Mesothelial cell of epicardium (in vitro differentiated cells): ENCODE data around the gene RHBDF1. TPM values are rescaled to one million over a fixed set of nuclear protein-coding genes. Genes with fewer than 3 reads are reported as not detected.
"Not testable (repeated sequence)": the region's sequence is repeated elsewhere in the genome, so short reads cannot be mapped to it uniquely, and the experiment has no call there.

Experiments
- DNase-seq, 2 experiments: peaks; one replicate each; pipeline ENCODE4 v3.0.0; 2021; ENCODE audit warnings: low spot score in 2 of 2; ENCODE audit not compliant: unreplicated experiment in 2 of 2
- H3K27ac Mint-ChIP-seq: 2 replicates; pipeline ENCODE4 v1.8.0; 2021; ENCODE audit warnings: mixed read lengths
- H3K27me3 Mint-ChIP-seq: 2 replicates; pipeline ENCODE4 v1.8.0; 2021; ENCODE audit warnings: low read depth, mixed read lengths
- H3K36me3 Mint-ChIP-seq: 2 replicates; pipeline ENCODE4 v1.8.0; 2021; ENCODE audit warnings: mixed read lengths
- H3K4me1 Mint-ChIP-seq: 2 replicates; pipeline ENCODE4 v1.8.0; 2021; ENCODE audit warnings: mixed read lengths
- H3K4me3 Mint-ChIP-seq: 2 replicates; pipeline ENCODE4 v1.8.0; 2021; ENCODE audit warnings: mild to moderate bottlenecking, moderate library complexity, mixed read lengths
- H3K9me3 Mint-ChIP-seq: 2 replicates; pipeline ENCODE4 v1.8.0; 2021; ENCODE audit warnings: mixed read lengths
- microRNA-seq: library from miRNA; unstranded; fragments of <30 nt; microRNA quantifications from one replicate; pipeline ENCODE4 v1.2.0, GENCODE V29; 2021; ENCODE audit warnings: inconsistent platforms, mixed read lengths
- total RNA-seq: library from RNA; stranded (reverse); gene quantifications from 3 replicates; pipeline ENCODE4 v1.2.1, GENCODE V29; 2021
- TF ChIP-seq, protein P1 (sequence below): fragments of 200-600 bp; sonication (generic); IDR thresholded peaks from one replicate; pipeline ENCODE4 v1.5.0; 2021; ENCODE audit warnings: antibody characterized with exemption; ENCODE audit not compliant: unreplicated experiment

Gene RHBDF1
- total RNA-seq, 1 donor from 2014 or later: 81.2 TPM

DNA sequence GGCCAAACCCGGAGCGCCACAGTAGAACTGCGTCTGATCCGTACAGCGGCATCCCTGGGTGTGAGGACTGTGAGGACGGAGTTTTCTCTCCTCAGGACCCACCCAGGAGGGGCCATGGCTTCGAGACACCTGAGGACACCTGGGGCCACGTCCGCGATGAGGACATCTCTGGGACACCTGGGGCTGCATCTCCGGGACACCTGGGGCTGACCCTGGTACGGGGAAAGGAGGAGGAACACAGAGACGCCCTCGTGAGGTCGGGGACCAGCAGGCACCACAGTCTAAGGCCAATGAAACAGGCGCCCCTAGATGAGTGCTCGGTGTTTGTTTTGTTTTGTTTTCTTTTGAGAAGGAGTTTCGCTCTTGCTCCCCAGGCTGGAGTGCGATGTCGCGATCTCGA lies 48.3 kb downstream of the RHBDF1 start:
- DNase-seq, H3K4me1 Mint-ChIP-seq, H3K27me3 Mint-ChIP-seq, H3K27ac Mint-ChIP-seq, H3K9me3 Mint-ChIP-seq, H3K36me3 Mint-ChIP-seq, H3K4me3 Mint-ChIP-seq: not testable (repeated sequence)

DNA sequence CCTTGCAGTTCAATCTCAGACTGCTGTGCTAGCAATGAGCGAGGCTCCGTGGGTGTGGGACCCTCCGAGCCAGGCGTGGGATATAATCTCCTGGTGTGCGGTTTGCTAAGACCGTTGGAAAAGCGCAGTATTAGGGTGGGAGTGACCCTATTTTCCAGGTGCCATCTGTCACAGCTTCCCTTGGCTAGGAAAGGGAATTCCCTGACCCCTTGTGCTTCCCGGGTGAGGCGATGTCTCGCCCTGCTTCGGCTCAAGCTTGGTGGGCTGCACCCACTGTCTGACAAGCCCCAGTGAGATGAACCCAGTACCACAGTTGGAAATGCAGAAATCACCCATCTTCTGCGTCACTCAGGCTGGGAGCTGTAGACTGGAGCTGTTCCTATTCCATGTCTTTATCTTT lies 51.5 kb downstream of the RHBDF1 start:
- H3K4me1 Mint-ChIP-seq, DNase-seq, H3K36me3 Mint-ChIP-seq, H3K4me3 Mint-ChIP-seq, H3K27me3 Mint-ChIP-seq, H3K9me3 Mint-ChIP-seq, H3K27ac Mint-ChIP-seq: not testable (repeated sequence)

DNA sequence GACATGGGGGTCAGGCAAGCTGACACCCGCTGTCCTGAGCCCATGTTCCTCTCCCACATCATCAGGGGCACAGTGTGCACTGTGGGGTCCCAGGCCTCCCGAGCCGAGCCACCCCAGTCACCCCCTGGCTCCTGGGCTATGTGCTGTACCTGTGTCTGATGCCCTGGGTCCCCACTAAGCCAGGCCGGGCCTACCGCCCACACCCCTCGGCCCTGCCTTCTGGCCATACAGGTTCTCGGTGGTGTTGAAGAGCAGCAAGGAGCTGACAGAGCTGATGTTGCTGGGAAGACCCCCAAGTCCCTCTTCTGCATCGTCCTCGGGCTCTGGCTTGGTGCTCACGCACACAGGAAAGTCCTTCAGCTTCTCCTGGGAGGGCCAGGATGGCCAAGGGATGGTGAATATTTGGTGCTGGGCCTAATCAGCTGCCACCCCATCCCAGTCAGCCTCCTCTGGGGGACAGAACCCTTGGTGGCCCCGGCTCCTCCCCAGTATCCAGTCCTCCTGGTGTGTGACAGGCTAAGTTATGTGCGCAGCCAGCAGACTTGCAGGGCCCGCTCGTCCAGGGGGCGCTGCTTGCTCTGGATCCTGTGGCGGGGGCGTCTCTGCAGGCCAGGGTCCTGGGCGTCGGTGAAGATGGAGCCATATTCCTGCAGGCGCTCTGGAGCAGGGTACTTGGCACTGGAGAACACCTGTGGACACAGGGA lies 55.2 kb downstream of the RHBDF1 start:
- not testable (repeated sequence) for DNase-seq, H3K27me3 Mint-ChIP-seq, H3K4me3 Mint-ChIP-seq, H3K27ac Mint-ChIP-seq, H3K9me3 Mint-ChIP-seq, H3K4me1 Mint-ChIP-seq, H3K36me3 Mint-ChIP-seq

DNA sequence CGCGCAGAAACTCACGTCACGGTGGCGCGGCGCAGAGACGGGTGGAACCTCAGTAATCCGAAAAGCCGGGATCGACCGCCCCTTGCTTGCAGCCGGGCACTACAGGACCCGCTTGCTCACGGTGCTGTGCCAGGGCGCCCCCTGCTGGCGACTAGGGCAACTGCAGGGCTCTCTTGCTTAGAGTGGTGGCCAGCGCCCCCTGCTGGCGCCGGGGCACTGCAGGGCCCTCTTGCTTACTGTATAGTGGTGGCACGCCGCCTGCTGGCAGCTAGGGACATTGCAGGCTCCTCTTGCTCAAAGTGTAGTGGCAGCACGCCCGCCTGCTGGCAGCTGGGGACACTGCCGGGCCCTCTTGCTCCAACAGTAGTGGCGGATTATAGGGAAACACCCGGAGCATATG lies 61.7 kb downstream of the RHBDF1 start:
- not testable (repeated sequence) for H3K27me3 Mint-ChIP-seq, H3K4me1 Mint-ChIP-seq, H3K9me3 Mint-ChIP-seq, H3K36me3 Mint-ChIP-seq, H3K4me3 Mint-ChIP-seq, H3K27ac Mint-ChIP-seq
- TF ChIP-seq, protein P1, sequence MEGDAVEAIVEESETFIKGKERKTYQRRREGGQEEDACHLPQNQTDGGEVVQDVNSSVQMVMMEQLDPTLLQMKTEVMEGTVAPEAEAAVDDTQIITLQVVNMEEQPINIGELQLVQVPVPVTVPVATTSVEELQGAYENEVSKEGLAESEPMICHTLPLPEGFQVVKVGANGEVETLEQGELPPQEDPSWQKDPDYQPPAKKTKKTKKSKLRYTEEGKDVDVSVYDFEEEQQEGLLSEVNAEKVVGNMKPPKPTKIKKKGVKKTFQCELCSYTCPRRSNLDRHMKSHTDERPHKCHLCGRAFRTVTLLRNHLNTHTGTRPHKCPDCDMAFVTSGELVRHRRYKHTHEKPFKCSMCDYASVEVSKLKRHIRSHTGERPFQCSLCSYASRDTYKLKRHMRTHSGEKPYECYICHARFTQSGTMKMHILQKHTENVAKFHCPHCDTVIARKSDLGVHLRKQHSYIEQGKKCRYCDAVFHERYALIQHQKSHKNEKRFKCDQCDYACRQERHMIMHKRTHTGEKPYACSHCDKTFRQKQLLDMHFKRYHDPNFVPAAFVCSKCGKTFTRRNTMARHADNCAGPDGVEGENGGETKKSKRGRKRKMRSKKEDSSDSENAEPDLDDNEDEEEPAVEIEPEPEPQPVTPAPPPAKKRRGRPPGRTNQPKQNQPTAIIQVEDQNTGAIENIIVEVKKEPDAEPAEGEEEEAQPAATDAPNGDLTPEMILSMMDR: peak; percentile 34
- DNase-seq: peak in 1 of 2 experiments; percentile 80

DNA sequence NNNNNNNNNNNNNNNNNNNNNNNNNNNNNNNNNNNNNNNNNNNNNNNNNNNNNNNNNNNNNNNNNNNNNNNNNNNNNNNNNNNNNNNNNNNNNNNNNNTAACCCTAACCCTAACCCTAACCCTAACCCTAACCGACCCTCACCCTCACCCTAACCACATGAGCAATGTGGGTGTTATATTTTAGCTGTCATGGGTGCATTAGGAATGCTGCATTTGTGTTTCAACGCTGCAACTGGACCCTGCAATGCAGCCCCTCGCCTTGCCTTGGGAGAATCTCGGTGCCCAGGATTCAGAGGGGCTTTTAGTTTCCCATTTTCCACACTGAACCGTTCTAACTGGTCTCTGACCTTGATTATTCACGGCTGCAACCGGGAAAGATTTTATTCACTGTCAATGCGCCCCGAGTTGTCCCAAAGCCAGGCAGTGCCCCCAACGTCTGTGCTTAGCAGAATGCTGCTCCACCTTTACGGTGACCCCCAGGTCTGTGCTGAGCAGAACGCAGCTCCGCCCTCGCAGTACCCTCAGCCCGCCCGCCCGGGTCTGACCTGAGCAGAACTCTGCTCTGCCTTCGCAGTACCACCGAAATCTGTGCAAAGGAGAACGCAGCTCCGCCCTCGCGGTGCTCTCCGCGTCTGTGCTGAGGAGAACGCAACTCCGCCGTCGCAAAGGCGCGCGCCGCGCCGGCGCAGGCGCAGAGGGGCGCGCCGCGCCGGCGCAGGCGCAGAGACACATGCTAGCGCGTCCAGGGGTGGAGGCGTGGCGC lies 62.3 kb downstream of the RHBDF1 start:
- Mint-ChIP-seq H3K27me3 (no peaks in the 10 kb centered on the region), H3K36me3 (no peaks in the 10 kb centered on the region)
- no peak for DNase-seq

More for the DNA sequence above, 62.3 kb downstream of the RHBDF1 start:
- TF ChIP-seq, protein P1: no peak
- H3K4me1 Mint-ChIP-seq: no peaks in the 10 kb centered on the region
- H3K4me3 Mint-ChIP-seq: peak overlapping the region; percentile 41
- H3K27ac Mint-ChIP-seq: no peak overlapping the region
- no peaks in the 10 kb centered on the region for H3K9me3 Mint-ChIP-seq

Small RNA genes lying within 50 kb of the gene (microRNA-seq; reads per million reads assigned to microRNA genes)
- not detected for gene MIR6859-4

Other genes with a start within 250 kb of the RHBDF1 start
- 8.7 to 9.2 TPM (median 9.1 TPM) in 3 replicates for gene POLR3K, start 19.0 kb downstream of the RHBDF1 start, total RNA-seq
- gene SNRNP25, start 18.8 kb downstream of the RHBDF1 start, total RNA-seq: 33.1 to 34.8 TPM (median 33.9 TPM) in 3 replicates
- gene MPG, start 5.6 kb upstream of the RHBDF1 start, total RNA-seq: 43.4 to 44.7 TPM (median 44.2 TPM) in 3 replicates
- 43.5 to 45.8 TPM (median 44.5 TPM) in 3 replicates for gene NPRL3, start 66.0 kb upstream of the RHBDF1 start, total RNA-seq
- gene HBZ, start 80.0 kb upstream of the RHBDF1 start, total RNA-seq: not detected in 3 replicates
- gene HBM, start 93.3 kb upstream of the RHBDF1 start, total RNA-seq: not detected in 3 replicates
- not detected in 3 replicates for gene HBA2, start 100.2 kb upstream of the RHBDF1 start, total RNA-seq
- gene HBA1, start 104.0 kb upstream of the RHBDF1 start, total RNA-seq: not detected in 3 replicates
- 0.60 to 1.1 TPM (median 0.91 TPM) in 3 replicates for gene HBQ1, start 107.8 kb upstream of the RHBDF1 start, total RNA-seq
- 191 to 203 TPM (median 193 TPM) in 3 replicates for gene LUC7L, start 156.8 kb upstream of the RHBDF1 start, total RNA-seq
- gene FAM234A, start 162.2 kb upstream of the RHBDF1 start, total RNA-seq: 133 to 137 TPM (median 137 TPM) in 3 replicates
- 3.4 to 4.0 TPM (median 3.5 TPM) in 3 replicates for gene RGS11, start 203.3 kb upstream of the RHBDF1 start, total RNA-seq
- gene ARHGDIG, start 208.0 kb upstream of the RHBDF1 start, total RNA-seq: 3.6 to 4.8 TPM (median 4.7 TPM) in 3 replicates
- 2.1 to 3.3 TPM (median 2.7 TPM) in 3 replicates for gene PDIA2, start 210.5 kb upstream of the RHBDF1 start, total RNA-seq